ENCODE data around the gene RANBP9.

The RANBP9 gene

GRCh38 chr6:13711733-13712598 lies at the start of gene RANBP9:
Gene RANBP9, minus strand, starts transcription at chr6:13711835. Its CDS starts 330 bp downstream, at chr6:13711505.
- peak; percentile 86 for DNase-seq

GRCh38 chr6:13760307-13761304 lies 49.0 kb upstream of the RANBP9 start:
- DNase-seq: no peak

GRCh38 chr6:13759025-13759424 lies 47.4 kb upstream of the RANBP9 start:
- no peak for DNase-seq

- DNase-seq: no peak
These were observed 43.0 kb upstream of the RANBP9 start for GRCh38 chr6:13754644-13755043.

- DNase-seq: no peak
These were observed 32.1 kb upstream of the RANBP9 start for GRCh38 chr6:13743736-13744127.

GRCh38 chr6:13742961-13743735 lies 31.5 kb upstream of the RANBP9 start:
- no peak for DNase-seq

GRCh38 chr6:13741365-13741764 lies 29.7 kb upstream of the RANBP9 start:
- no peak for DNase-seq

GRCh38 chr6:13735031-13735430 lies 23.4 kb upstream of the RANBP9 start:
- DNase-seq: no peak

- no peak for DNase-seq
These were observed 21.7 kb upstream of the RANBP9 start for GRCh38 chr6:13733178-13733887.

- DNase-seq: no peak
These were observed 19.1 kb upstream of the RANBP9 start for GRCh38 chr6:13730704-13731103.

GRCh38 chr6:13729891-13730290 lies 18.3 kb upstream of the RANBP9 start:
- DNase-seq: no peak

- DNase-seq: no peak
These were observed 13.9 kb upstream of the RANBP9 start for GRCh38 chr6:13725570-13725969.

- no peak for DNase-seq
These were observed 13.4 kb upstream of the RANBP9 start for GRCh38 chr6:13725052-13725451.

- peak; percentile 32 for DNase-seq
These were observed 12.5 kb upstream of the RANBP9 start for GRCh38 chr6:13724182-13724581.

GRCh38 chr6:13722880-13723279 lies 11.2 kb upstream of the RANBP9 start:
- no peak for DNase-seq

- DNase-seq: no peak
These were observed 6.5 kb upstream of the RANBP9 start for GRCh38 chr6:13718123-13718458.

- DNase-seq: no peak
These were observed 5.3 kb upstream of the RANBP9 start for GRCh38 chr6:13716955-13717295.

- no peak for DNase-seq
These were observed 4.8 kb upstream of the RANBP9 start for GRCh38 chr6:13716225-13716954.

GRCh38 chr6:13715444-13715883 lies 3.8 kb upstream of the RANBP9 start:
- no peak for DNase-seq

- DNase-seq: no peak
These were observed 914 bp upstream of the RANBP9 start for GRCh38 chr6:13712599-13712898.

- DNase-seq: no peak
These were observed 307 bp downstream of the RANBP9 start for GRCh38 chr6:13711324-13711732.
